ENCODE measurements around the gene TSSK2.

The TSSK2 gene

DNA sequence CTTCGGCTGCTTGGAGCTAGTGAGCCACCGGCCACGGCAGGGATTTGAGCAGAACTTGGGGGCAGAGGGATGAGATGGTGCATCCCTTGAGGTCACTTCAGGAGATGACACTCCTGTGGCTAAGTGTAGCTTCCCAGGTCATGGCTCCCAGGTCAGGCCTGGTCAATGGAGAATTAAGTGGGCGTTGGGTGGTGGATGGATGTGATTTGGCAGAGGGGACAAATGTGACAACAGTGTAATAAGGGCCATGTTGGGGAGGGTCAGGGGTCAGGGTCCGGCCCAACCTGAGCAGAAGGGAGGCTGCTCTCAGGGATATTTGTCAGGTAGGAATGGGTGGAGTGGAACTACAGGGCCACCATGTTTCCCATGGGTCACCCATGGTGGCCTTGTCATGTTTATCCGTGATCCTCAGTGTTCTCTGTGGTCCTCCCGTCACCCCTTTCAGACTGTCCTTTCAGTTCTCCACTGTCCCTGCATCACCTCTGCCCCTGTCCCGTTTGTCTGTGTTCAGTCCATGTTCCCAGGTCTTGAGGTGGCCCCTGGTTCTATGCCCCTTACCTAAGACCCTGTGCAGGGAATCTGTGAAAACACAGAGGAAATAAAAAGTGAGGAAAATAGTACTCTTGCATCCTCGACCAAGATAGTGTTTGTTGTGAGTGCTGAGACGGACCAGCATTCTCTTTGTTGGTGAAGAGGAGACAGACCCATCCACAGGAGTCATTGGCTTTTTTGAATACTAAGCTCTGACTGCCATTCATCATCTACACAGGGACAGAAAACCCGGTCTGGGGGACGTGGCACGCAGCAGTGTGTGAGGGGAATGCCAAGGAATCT, 41.3 kb downstream of the TSSK2 start:
- no peak for DNase-seq

- no peak for DNase-seq
Observed at GRCh38 chr22:19173047-19174035, 42.2 kb downstream of the TSSK2 start.

DNA sequence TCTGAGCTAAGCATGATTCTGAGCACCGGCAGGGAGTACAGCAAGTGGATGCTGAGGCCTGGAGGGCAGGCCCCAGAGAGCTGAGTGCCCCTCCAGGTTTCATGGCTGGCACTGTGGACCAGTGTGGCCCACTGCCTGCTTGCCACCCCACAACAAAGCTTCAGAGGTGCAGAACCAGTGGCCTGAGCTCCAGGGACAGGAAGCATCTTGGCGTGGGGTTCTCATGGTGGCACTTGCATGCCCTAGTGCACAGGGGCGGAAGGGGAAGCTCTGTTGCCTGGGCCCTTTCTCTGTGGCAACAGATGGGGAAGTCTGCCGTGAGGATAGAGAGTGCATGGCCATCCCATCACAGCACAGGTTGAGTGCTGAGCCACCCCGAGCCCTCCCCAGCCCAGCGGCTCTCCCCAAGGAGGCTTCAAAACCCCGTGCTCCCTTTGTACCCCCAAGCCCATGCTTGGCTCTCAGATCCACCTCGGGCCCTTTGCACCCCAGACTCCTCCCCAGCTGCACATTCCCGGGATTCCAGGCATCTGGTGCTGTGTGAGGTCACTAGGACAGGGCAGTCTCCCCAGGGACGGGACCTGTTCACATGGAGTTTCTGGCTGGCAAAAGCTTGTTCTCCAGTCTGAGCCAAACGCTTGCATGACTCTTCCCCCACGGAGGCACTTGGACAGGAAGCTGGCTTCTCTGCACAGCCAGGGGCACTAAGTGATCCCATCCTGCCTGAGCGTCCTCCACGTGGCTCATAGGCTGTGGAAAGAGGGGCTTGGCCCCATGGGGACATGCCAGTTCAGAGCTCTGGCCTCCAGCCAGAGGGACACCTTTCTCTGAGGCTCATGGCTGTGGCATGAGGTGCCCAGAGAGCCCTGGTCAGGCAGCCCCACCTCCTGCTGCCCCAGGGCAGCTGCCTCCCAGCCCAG, 43.3 kb downstream of the TSSK2 start:
- no peak for DNase-seq

- no peak for DNase-seq
Observed at GRCh38 chr22:19175026-19175601, 44.0 kb downstream of the TSSK2 start.

- DNase-seq = no peak
Observed at GRCh38 chr22:19175602-19176174, 44.6 kb downstream of the TSSK2 start.

- DNase-seq = no peak
Observed at GRCh38 chr22:19176175-19176643, 45.1 kb downstream of the TSSK2 start.

- DNase-seq = no peak
Observed at GRCh38 chr22:19176732-19177131, 45.6 kb downstream of the TSSK2 start.

DNA sequence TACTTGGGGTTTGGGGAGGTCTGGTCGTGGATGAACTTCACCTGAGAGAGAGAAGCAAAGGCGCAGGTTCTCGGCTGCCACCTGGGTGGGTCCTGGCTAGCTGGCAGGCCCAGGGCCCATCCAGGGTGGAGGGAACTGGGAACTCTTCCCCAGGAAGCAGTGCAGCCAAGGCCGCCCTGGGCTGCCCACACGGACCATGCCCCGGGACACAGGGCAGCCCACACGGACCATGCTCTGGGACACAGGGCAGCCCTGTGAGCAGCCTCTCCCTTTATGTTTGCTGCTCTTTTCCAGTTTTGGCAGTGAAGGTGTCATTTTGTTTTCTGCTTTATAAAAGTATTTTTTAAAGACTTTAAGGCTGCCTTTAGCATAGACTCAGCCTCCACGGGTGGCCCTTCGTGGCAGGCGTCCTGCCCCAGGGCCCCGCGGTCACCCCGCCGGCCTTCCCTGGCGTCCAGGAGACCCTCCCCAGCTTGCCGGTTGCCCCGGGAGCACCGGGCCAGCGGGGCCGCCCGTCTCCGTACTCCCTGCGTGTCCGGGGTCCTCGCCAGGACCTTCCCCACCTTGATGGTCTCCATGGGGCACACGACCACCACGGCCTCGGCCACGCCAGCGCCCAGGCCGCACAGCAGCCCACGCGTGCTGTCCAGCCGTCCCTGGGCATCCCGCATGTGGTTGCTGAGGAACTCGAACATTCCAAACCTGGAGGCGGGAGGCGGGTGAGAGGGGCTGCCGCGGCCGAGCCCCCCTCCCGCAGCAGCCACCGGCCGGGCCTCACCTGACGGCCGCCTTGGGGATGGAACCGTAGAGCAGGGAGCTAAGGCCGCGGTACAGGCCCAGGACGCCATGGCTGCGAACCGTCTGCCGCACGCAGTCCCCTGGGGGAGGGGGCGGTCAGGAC, 46.3 kb downstream of the TSSK2 start:
- no peak for DNase-seq

DNA sequence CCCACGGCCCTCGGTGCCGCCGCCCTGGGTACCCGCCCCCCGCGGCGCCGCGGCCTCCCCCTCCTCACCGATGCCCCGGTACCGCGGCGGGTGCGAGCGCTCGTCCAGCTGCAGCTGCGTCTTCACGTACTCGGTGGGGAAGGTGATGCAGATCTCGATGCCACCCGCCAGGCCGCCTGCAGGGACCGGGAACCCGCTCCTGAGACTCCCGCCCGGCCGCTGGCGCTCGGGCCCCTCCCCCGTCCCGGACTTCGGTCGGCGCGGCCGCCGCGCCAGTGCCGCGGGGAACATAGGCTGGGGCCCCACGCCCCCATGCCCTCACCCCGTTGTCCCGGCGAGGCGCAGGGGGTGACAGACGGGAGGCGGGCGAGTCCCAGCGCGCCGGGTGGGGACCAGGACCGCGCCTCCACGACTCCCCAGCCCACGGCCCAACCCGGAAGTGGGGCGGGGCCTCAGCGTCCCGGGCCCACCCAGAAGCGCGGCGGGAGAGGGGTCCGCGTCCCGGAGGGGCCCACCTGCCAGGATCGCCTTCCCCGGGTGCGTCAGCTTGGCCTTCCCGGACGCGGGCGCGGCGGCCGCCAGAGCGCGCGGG, 47.1 kb downstream of the TSSK2 start:
- no peak for DNase-seq

DNA sequence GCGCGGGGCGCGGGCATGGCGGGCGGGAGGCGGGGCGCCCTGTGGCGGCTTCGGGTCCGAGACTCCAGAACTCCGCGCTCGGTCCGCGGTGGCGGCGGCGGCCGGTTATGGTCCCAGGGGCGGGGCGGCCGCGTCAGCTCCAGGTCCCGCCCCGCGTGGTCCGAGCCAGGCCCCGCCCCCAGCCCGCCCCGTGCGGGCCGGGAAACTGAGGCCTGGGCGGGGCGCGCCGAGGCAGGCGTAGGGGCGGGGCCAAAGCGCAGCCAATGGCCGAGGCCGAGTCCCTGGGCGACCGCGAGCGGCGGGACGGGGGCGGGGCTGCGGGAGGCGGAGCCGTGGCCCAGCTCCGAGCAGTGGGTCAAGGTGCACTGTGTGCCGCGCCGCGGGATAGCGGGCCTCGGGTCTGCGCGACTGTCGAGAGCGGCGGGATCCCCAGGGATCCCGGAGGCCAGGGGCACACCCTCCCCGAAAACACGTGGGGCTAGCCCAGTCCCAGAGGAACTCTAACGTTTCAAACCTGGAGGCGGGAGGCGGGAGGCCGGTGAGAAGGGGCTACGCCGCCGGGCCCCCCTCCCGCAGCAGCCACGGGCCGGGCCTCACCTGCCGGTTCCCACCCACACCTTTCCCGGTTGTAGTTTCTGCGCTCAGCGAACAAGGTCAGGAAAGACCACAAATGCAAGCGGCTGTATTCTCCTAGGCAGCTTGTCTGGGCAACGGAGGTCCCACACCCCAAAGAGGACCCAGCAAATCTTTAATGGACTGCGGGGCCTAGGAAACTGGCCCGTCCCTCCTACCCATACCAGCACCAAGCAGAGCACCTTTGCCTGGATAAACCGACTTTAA, 47.8 kb downstream of the TSSK2 start, which contains the start of gene SLC25A1:
Gene SLC25A1, minus strand, starts transcription at position 80 of the 840 bp plus-strand sequence. Its CDS starts 63 bp downstream, at position 17.
- DNase-seq = peak; percentile 68

- DNase-seq = peak; percentile 15
Observed at GRCh38 chr22:19179497-19180048, 48.5 kb downstream of the TSSK2 start.

GRCh38 chr22:19180234-19180633, 49.1 kb downstream of the TSSK2 start:
- no peak for DNase-seq

DNA sequence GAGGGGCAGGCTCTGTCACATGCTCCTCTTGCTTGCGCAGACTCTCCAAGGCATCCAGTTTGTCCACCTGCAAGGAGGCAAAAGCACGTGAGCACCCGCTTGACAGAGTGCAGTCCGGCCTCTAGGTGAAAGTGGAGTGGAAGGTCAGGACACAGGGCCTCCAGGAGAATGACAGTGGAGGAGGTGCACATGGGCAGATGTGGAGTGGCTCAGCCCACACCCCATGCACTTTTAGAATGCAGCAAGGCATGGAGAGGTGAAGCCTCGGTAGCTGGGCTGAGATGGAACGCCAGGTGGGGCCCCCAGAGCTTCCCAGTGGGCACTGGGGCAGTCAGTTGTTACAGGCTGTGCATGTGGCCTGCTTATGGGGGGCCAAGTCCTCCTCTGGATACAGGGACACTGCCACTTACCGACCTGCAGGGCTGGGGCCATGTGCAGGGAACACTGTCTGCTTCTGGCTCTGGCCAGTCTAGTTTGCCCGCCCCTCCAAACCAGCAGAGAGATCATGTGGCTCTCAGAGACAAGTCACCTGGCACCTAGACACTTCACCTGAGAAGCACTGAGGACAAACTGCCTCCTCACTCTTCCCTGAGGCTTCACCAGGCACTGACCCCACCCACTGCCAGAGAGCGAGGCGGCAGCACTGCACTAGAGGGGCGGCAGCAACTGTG, 49.8 kb downstream of the TSSK2 start:
- DNase-seq = no peak

GRCh38 chr22:19181786-19182471, 50.8 kb downstream of the TSSK2 start:
- DNase-seq = no peak

Measured in NCI-H1092 (cell line).